MCF 10A (cell line): ENCODE results near the gene FAAH. TPM values are rescaled to one million over a fixed set of nuclear protein-coding genes. Genes with fewer than 3 reads are reported as not detected.

Source experiments
- BruUV-seq: library from RNA; stranded (reverse); fragments of 400-500 nt; replicated peaks from 2 replicates; lab custom pipeline; 2021; lab: Mats Ljungman, UMichigan
- CTCF ChIA-PET: fragments of 300-600 bp; sonication (Branson Sonifier 250); formaldehyde crosslinking; extraction: SDS; loops from one replicate; lab custom pipeline; 2021; ENCODE audit warnings: antibody characterized with exemption, inconsistent platforms; lab: Yijun Ruan, JAX
- POLR2A ChIA-PET: fragments of 300-600, 350-650 bp; sonication (Branson Sonifier 250); formaldehyde crosslinking; extraction: SDS; loops from one replicate; lab custom pipeline; 2020; ENCODE audit warnings: antibody characterized with exemption, inconsistent platforms; lab: Yijun Ruan, JAX
- DNase-seq: peaks from one replicate; pipeline ENCODE4 v3.0.0-alpha.2; 2018; ENCODE audit not compliant: unreplicated experiment
- H3K27ac Mint-ChIP-seq: one replicate; pipeline ENCODE4 v1.8.0; 2022; ENCODE audit warnings: mild to moderate bottlenecking, low read depth, mixed read lengths; ENCODE audit not compliant: unreplicated experiment
- H3K27me3 Mint-ChIP-seq: one replicate; pipeline ENCODE4 v1.8.0; 2022; ENCODE audit warnings: mixed read lengths; ENCODE audit not compliant: insufficient read depth, unreplicated experiment
- H3K36me3 Mint-ChIP-seq: one replicate; pipeline ENCODE4 v1.8.0; 2022; ENCODE audit warnings: mild to moderate bottlenecking, moderate library complexity, mixed read lengths; ENCODE audit not compliant: insufficient read depth, unreplicated experiment
- H3K4me1 Mint-ChIP-seq: one replicate; pipeline ENCODE4 v1.8.0; 2022; ENCODE audit warnings: mixed read lengths; ENCODE audit not compliant: insufficient read depth, unreplicated experiment
- H3K4me3 Mint-ChIP-seq: one replicate; pipeline ENCODE4 v1.8.0; 2022; ENCODE audit warnings: mild to moderate bottlenecking, moderate library complexity, mixed read lengths; ENCODE audit not compliant: unreplicated experiment
- H3K9me3 Mint-ChIP-seq: one replicate; pipeline ENCODE4 v1.8.0; 2022; ENCODE audit warnings: mixed read lengths; ENCODE audit not compliant: unreplicated experiment
- intact Hi-C: fragments of 100-400 bp; cut with micrococcal nuclease; formaldehyde crosslinking; loops from 2 replicates; pipeline ENCODE4 v1.14.1; 2022
- total RNA-seq: library from RNA; stranded (reverse); gene quantifications from 2 replicates; pipeline ENCODE4 v1.2.3, GENCODE V29; 2022
- TF ChIP-seq, protein P1 (sequence below): fragments of 200-600 bp; IDR thresholded peaks from one replicate; pipeline ENCODE4 v1.8.0; 2022; ENCODE audit warnings: antibody characterized with exemption, mild to moderate bottlenecking; ENCODE audit not compliant: unreplicated experiment

Gene FAAH
- total RNA-seq, 1 experiment from 2014 or later: 19.3 TPM

DNA sequence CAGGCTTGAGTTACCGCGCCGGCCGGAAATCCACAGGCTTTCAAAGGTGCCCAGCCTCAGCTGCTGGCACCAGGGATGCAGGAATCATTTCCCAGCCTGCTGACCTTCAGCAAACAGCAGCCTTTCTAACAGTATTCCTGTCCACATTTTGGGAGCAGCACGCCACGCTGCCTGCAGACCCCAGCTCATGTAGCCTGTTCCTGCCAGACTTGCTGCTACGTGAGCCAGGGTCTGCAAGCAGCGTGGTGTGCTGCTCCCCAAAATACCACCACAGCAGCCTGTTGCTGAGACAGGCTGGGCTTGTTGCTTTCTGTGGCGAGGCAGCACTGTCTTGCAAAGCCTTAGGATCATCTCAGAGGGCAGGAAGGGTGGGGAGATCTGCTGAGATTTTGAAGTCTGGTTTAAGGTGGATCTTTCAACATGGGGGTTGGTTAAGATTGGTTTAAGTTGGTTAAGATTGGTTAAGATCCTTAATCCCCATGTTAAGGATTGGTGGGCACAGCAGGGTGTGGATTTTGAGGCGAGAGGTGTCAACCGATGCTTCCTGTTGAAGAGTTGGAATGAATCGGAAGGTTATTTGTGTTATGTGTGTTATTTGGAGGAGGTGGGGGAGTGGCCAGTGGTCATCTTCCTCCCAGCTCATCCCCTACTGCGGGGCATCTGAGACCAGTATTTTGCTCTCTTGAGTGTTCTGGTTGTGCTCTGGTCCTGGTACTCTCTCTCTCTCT is 12.9 kb downstream of the FAAH start:
- H3K27ac Mint-ChIP-seq: no peak overlapping the region
- no TSS peak for BruUV-seq
- POLR2A ChIA-PET: interaction anchor here (0.6 to 0.7 kb wide), 2 partner anchors 24 to 67 kb away, joined by 3 read pairs; partner anchors contain the start of gene NSUN4
- H3K27me3 Mint-ChIP-seq: no peaks in the 10 kb centered on the region
- H3K4me3 Mint-ChIP-seq: no peak overlapping the region
- peaks cover 12% of the 10 kb centered on the region for H3K36me3 Mint-ChIP-seq
- H3K9me3 Mint-ChIP-seq: no peaks in the 10 kb centered on the region
- H3K4me1 Mint-ChIP-seq: peaks cover 7% of the 10 kb centered on the region
- intact Hi-C loops: loop anchor here (1.0 to 10.0 kb wide), 2 partner anchors 121 to 318 kb away; no protein-coding TSS in a partner anchor
- DNase-seq: no peak
- CTCF ChIA-PET: interaction anchor here (0.6 to 3.4 kb wide), 20 partner anchors 10 to 635 kb away, joined by 3 to 16 read pairs (median 3); partner anchors contain the start of genes LRRC41 and MKNK1
- TF ChIP-seq, protein P1, sequence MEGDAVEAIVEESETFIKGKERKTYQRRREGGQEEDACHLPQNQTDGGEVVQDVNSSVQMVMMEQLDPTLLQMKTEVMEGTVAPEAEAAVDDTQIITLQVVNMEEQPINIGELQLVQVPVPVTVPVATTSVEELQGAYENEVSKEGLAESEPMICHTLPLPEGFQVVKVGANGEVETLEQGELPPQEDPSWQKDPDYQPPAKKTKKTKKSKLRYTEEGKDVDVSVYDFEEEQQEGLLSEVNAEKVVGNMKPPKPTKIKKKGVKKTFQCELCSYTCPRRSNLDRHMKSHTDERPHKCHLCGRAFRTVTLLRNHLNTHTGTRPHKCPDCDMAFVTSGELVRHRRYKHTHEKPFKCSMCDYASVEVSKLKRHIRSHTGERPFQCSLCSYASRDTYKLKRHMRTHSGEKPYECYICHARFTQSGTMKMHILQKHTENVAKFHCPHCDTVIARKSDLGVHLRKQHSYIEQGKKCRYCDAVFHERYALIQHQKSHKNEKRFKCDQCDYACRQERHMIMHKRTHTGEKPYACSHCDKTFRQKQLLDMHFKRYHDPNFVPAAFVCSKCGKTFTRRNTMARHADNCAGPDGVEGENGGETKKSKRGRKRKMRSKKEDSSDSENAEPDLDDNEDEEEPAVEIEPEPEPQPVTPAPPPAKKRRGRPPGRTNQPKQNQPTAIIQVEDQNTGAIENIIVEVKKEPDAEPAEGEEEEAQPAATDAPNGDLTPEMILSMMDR: no peak

DNA sequence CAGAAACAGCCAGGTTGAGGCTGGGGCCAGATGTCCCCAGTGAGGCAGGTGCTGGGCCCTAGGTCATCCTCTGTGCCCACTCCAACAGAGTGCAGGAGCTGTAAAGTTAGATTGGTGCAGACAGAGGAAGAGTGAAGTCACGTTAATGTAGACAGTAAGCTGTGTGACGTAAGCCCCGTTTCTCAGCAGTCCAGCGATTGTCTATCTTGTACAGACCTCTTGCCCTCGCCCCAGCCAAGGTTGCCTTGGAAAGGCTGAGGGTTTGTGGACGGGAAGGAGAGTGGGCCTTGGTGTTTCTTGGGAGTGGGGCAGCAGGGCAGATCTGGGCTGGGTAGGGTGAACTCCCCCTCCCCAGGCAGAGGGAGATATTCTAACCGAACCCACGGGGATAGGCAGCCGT is 13.5 kb downstream of the FAAH start:
- intact Hi-C loops: loop anchor here (10.0 kb wide), 1 partner anchor 317 kb away; no protein-coding TSS in a partner anchor
- no peak for DNase-seq
- BruUV-seq: no TSS peak
- Mint-ChIP-seq H3K9me3 (no peaks in the 10 kb centered on the region), H3K4me3 (no peak overlapping the region), H3K36me3 (peaks cover 12% of the 10 kb centered on the region), H3K4me1 (peaks cover 7% of the 10 kb centered on the region), H3K27me3 (no peaks in the 10 kb centered on the region), H3K27ac (no peak overlapping the region)
- TF ChIP-seq, protein P1: no peak
- CTCF ChIA-PET: interaction anchor here (0.5 to 3.4 kb wide), 12 partner anchors 15 to 324 kb away, joined by 3 to 16 read pairs (median 4); no protein-coding TSS in a partner anchor
- POLR2A ChIA-PET: interaction anchor here (0.7 kb wide), 1 partner anchor 24 kb away, joined by 3 read pairs; no protein-coding TSS in a partner anchor

DNA sequence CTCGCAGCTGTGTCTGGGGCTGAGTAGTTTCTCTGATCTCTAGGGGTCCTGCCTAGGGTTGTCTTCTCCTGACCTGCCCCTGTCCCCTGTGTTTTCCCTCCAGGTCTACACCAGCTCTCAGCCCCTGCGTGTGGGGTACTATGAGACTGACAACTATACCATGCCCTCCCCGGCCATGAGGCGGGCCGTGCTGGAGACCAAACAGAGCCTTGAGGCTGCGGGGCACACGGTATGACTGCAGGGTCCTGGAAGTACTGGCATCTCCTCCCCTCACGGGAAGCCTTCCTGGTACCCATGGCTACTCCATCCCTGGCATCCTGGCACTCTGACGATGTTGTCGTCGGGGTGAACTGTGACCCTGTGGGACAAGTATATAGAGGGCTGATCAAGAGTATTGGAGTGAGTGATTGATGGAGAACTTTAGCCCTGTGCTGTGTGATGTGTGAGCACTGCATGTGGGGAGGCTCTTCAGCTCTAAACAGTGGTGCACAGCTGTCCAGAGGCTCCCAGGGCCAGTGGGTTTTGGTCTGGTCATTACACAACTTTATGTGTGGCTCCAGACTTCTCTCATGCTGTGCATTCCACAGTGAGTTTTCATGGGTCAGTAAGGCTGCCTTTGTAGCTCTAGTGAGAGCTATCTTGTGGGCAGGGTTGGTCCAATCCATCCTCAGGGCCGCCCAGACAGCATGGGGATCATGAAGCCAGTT is 14.4 kb downstream of the FAAH start:
- H3K9me3 Mint-ChIP-seq: no peaks in the 10 kb centered on the region
- no peak overlapping the region for H3K4me3 Mint-ChIP-seq
- intact Hi-C loops: loop anchor here (10.0 kb wide), 1 partner anchor 316 kb away; no protein-coding TSS in a partner anchor
- peaks cover 3% of the 10 kb centered on the region for H3K4me1 Mint-ChIP-seq
- no peak overlapping the region for H3K27ac Mint-ChIP-seq
- TF ChIP-seq, protein P1: no peak
- BruUV-seq: no TSS peak
- CTCF ChIA-PET: interaction anchor here (0.6 to 3.4 kb wide), 8 partner anchors 33 to 244 kb away, joined by 3 to 16 read pairs (median 5); no protein-coding TSS in a partner anchor
- POLR2A ChIA-PET: interaction anchor here (0.7 kb wide), 1 partner anchor 835 kb away, joined by 5 read pairs; no protein-coding TSS in a partner anchor
- DNase-seq: no peak
- H3K36me3 Mint-ChIP-seq: peaks cover 12% of the 10 kb centered on the region
- no peaks in the 10 kb centered on the region for H3K27me3 Mint-ChIP-seq

DNA sequence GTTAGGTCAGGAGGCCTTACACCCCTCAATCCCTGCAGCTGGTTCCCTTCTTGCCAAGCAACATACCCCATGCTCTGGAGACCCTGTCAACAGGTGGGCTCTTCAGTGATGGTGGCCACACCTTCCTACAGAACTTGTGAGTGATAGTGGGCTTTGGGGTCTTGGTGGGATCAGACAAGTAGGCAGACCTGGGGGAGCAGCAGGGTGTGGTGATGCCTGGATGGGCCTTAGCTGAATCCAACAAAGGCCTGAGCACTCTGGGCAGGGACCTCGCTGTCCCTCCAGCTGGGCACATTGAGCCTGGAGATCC is 14.9 kb downstream of the FAAH start:
- Mint-ChIP-seq H3K36me3 (peaks cover 14% of the 10 kb centered on the region), H3K27ac (no peak overlapping the region), H3K27me3 (no peaks in the 10 kb centered on the region), H3K4me1 (no peaks in the 10 kb centered on the region), H3K9me3 (no peaks in the 10 kb centered on the region), H3K4me3 (no peak overlapping the region)
- DNase-seq: no peak
- TF ChIP-seq, protein P1: no peak
- intact Hi-C loops: loop anchor here (10.0 kb wide), 1 partner anchor 316 kb away; no protein-coding TSS in a partner anchor
- BruUV-seq: no TSS peak
- ChIA-PET CTCF (interaction anchor here (0.7 to 3.4 kb wide), 8 partner anchors 33 to 205 kb away, joined by 3 to 16 read pairs (median 6); no protein-coding TSS in a partner anchor), POLR2A (interaction anchor here (0.7 kb wide), 1 partner anchor 106 kb away, joined by 3 read pairs; the partner anchor contains the start of gene LRRC41)
